H1 (cell line): ENCODE measurements around the gene MOB2. TPM values are rescaled to one million over a fixed set of nuclear protein-coding genes. Genes with fewer than 3 reads are reported as not detected.

Experiments
- HDAC2 ChIP-seq, 2 experiments: fragments of 300-600 bp in 1 of 2; sonication (generic) in 1 of 2; IDR thresholded peaks; 2 replicates each; pipeline ENCODE4 v1.6.1; 2011 to 2012; ENCODE audit warnings: low read depth in 2 of 2, low read length in 2 of 2, mild to moderate bottlenecking in 2 of 2, moderate library complexity in 2 of 2, borderline replicate concordance in 1 of 2, inconsistent platforms in 1 of 2
- KDM4A ChIP-seq: IDR thresholded peaks from one replicate; pipeline ENCODE4 v1.7.1; 2012; ENCODE audit warnings: low read depth, mild to moderate bottlenecking, moderate library complexity, low read length, inconsistent platforms; ENCODE audit not compliant: severe bottlenecking
- SIX5 ChIP-seq: IDR thresholded peaks from 2 replicates; pipeline ENCODE4 v1.6.1; 2011; ENCODE audit warnings: mild to moderate bottlenecking, low read depth, low read length
- TAF7 ChIP-seq: optimal IDR thresholded peaks from 2 replicates; pipeline ENCODE3; 2011; ENCODE audit warnings: low read depth, mild to moderate bottlenecking, inconsistent platforms, low read length, moderate library complexity, borderline replicate concordance
- polyA plus RNA-seq, 7 experiments: library from polyadenylated mRNA; depleted of rRNA in 3 of 7; stranded (reverse) in 5 of 7; unstranded in 2 of 7; fragments of >200 nt in 5 of 7; fragments of 200-250 nt in 2 of 7; gene quantifications; 1 replicate in 5 of 7; 2 replicates in 1 of 7; 4 replicates in 1 of 7; pipeline versions ENCODE4 v1.2.1 to v1.2.3, GENCODE V29; 2011 to 2013; ENCODE audit warnings: missing spikeins in 2 of 7, mixed read lengths in 2 of 7
- total RNA-seq: library from RNA; stranded (reverse); fragmentation: NEBNext Ultra II Directional; extraction: Animal tissue kit (Norgen Biotek cat#: 25700); gene quantifications from 2 replicates; pipeline ENCODE4 v1.2.1, GENCODE V29; 2021
- TF ChIP-seq, protein P1 (sequence below): IDR thresholded peaks from 2 replicates; pipeline ENCODE4 v1.6.1; 2012; ENCODE audit warnings: inconsistent platforms

The MOB2 gene
- total and polyA plus RNA-seq, 2 of the 8 experiments (the other 6 are each of a cell fraction or from before 2014, with no cell fraction given) = 18.6 to 28.2 TPM

GRCh38 chr11:1517117-1518005 lies 30.8 kb upstream of the MOB2 start (continued):
- no peak for TF ChIP-seq HDAC2 (IDR thresholded peaks at IDR 0.05; ENCODE audit: borderline replicate concordance in 1 of 2, low read depth in 2 of 2, low read length in 2 of 2)
- TF ChIP-seq, protein P1, sequence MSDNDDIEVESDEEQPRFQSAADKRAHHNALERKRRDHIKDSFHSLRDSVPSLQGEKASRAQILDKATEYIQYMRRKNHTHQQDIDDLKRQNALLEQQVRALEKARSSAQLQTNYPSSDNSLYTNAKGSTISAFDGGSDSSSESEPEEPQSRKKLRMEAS = no peak
- no peak for TF ChIP-seq SIX5
- no peak for TF ChIP-seq KDM4A
- no peak for TF ChIP-seq TAF7
